Midbrain (tissue), 1 donor: ENCODE results near the gene TIMM44.

Source experiments
- DNase-seq: peaks from one replicate; lab custom pipeline; 2025; lab: John Stamatoyannopoulos, UW

TIMM44 gene

DNA sequence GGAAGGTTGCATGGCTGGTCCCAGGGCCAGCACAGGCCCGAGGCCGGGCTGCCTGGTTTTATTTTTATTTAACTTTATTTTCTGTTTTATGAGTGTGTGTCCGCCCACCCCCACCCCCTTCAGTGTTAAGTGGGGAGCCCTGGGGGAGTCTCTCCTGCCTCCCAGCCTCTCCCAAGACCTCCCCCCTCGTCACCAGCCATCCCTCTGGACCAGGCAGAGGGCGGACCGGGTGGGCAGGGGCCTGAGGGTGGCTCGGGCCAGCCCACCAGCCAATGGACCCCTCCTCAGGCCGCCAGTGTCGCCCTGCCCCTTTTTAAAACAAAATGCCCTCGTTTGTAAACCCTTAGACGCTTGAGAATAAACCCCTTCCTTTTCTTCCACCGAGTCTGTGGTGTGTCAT lies 29.4 kb downstream of the TIMM44 start:
- DNase-seq: no peak

- DNase-seq: no peak
Measured at GRCh38 chr19:7913652-7914051, 29.8 kb downstream of the TIMM44 start.

GRCh38 chr19:7912697-7913564 lies 30.5 kb downstream of the TIMM44 start:
- no peak for DNase-seq

GRCh38 chr19:7912144-7912696 lies 31.2 kb downstream of the TIMM44 start:
- no peak for DNase-seq

DNA sequence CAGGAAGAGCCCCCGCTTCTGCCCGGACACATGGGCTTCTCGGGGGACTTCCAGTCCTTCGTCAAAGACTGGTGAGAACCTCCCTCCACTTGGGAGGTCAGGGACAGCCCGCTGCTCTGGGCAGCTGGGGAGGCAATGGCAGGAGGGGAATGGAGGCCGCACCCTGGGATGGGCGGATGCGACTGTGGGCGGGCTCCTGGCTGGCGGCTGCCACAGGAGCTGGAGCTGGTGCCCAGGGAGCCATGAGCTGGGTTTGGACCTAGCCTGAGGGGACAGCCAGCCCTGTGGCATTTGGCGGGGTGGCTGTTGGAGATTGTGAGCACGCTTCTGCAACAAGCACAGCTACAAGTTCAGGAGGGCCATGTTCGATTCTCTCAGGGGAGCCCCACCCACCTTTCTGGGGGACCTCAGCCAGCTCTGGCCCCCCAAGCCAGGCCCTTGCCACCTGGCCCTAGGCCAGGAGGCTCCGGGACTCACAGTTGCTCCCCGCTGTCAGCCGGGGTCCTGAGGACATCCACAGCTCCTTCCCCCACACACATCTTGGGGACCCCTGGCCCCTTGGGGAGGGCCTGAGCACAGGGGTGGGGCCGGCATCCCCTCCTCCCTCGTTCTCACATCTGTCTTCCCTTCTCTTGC lies 31.8 kb downstream of the TIMM44 start:
- DNase-seq: no peak

DNA sequence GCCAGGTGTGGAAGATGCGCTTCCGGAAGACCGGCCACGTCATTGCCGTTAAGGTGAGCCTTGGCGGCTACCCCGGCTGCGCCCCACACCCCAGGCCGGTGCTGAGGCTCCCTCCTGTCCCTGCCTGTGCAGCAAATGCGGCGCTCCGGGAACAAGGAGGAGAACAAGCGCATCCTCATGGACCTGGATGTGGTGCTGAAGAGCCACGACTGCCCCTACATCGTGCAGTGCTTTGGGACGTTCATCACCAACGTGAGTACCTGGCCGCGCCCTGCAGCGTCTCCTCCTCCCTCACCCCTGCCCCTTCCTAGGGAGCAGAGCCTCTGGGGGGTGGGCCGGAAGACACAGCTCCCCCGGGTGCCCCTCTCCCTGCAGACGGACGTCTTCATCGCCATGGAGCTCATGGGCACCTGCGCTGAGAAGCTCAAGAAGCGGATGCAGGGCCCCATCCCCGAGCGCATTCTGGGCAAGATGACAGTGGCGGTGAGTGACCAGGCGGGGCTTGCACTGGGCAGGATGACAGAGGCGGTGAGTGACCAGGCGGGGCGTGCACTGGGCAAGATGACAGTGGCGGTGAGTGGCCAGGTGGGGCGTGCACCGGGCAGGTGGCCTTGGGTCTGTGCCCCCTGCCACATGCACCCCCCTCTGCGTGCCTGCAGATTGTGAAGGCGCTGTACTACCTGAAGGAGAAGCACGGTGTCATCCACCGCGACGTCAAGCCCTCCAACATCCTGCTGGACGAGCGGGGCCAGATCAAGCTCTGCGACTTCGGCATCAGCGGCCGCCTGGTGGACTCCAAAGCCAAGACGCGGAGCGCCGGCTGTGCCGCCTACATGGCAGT lies 32.9 kb downstream of the TIMM44 start:
- no peak for DNase-seq

DNA sequence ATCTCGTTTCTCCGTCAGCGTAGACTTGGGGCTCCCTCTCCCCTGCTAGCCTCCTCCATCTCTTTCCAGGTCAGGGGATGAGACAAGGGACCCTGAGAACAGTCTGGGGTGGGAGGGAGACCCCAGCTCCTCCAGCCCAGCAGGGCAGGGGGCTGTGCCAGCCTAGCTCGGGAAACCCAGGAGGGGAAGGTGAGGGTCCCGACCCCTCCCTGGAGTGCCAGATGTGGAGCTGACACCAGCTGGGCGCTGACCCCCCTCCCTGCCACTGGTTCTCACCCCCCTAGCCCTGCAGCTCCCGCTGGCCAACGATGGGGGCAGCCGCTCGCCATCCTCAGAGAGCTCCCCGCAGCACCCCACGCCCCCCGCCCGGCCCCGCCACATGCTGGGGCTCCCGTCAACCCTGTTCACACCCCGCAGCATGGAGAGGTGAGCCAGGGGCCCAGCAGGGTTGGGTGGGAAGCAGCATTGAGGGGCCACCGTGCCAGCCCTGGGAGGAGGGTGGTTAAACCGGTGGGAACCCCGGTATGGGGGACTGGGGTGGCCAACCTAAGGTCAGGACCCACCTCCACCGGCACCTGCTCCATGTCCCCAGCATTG lies 33.9 kb downstream of the TIMM44 start:
- DNase-seq: no peak

DNA sequence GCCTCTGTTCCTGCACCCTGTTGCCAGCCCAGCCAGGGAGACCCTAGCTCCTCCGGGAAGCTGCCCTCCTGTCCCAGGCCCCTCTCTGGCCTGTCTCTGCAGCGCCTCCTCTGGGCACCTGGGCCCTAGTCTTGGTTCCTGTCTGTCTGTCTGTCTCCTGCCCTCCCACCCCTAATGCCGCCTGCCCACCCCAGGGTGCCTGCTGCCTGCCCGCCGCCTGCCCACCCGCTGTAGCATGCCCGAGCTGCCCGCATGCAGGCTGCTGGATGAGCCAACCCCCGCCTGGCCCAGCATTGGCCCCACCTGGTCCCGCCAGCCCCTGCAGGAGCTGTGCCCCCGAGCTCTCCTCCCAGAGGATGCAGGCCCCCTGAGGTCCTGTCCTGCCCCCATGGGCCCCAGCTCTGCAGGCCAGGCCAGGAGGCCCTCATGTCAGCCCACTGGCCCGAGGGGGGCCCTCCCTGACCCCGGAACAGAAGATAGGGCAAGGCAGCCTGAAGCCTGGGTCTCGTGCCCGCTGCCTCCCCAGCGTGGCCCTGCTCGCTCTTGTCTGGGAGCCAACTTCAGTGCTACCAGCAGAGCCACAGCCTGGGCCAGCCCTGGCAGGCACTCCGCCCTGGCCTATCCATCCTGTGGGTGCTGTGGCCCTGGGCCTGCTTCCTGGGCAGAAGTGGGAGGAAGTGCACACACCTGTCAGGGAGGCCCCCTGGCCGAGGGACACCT lies 34.6 kb downstream of the TIMM44 start:
- DNase-seq: no peak

DNA sequence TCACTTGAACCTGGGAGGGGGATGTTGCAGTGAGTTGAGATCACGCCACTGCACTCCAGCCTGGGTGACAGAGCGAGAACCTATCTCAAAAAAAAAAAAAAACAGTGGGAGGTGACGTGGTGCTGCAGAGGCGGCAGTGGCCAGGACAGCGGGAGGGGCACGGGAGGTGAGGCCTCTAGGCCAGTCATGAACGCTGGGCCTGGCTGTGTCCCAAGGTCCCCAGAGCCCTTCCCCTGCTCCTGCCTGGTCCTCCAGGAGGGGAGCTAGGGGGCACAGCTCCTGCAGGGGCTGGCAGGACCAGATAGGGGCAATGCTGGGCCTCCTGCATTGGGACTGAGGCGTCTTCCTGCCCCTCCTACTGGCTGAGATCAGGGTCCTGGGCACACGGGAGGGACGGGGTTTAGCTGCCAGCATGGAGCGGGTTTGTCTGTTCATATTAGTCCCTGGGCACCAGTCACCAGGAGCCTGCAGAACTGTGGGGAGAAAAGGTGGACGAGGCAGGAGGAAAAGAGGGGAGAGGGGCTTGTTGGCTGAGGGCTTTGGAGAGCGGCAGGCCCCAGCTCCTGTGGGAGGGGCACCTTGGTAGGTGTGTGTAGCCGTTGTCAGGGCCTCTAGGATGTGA lies 35.3 kb downstream of the TIMM44 start:
- DNase-seq: no peak

DNA sequence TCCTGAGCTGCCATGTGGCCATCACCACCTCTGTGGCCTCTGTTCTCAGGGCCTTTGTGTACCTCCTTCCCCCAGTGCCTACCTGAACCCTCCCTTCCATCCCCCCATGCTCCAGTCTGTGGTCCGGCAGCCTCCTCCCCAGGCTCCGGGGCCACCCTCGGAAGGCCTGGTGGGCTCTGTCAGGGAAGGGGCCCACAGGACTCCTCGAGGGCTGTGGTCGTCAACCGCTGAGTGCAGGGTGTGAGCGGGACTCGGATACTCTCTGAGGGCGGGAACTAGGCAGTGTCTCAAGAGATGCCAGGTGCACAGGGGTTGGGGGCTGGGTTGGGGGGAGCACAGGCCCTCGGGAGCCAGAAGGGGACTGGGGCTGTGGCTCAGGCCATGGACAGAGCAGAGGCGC lies 35.9 kb downstream of the TIMM44 start:
- no peak for DNase-seq

GRCh38 chr19:7907122-7907521 lies 36.3 kb downstream of the TIMM44 start:
- DNase-seq: no peak

DNA sequence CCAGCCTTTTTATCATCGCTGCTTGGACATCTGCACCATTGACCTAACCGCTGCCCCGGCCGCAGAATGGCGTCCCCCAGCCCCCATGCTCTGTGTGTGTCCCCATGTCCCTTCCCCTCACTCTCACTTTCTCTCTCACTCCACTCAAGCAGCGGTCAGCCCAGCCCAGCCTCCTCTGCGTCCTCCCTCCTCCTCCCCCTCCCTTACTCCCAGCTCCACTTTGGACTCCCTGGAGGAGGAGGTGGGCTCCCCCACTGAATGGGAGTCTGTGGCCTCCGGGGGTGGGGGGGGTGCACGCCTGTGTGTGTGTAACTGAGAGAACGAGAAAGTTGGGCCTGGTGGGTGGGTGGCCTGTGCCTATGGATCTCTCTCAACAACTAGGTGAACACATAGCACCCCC lies 37.6 kb downstream of the TIMM44 start:
- no peak for DNase-seq

- DNase-seq: no peak
Measured at GRCh38 chr19:7905268-7905667, 38.2 kb downstream of the TIMM44 start.

GRCh38 chr19:7904074-7905020 lies 39.1 kb downstream of the TIMM44 start:
- peak; percentile 78 for DNase-seq

GRCh38 chr19:7903244-7904073 lies 40.0 kb downstream of the TIMM44 start, which contains the start of gene MAP2K7:
Gene MAP2K7, plus strand, starts transcription at chr19:7903877. Its CDS starts 68 bp downstream, at chr19:7903945.
- DNase-seq: peak; percentile 99

DNA sequence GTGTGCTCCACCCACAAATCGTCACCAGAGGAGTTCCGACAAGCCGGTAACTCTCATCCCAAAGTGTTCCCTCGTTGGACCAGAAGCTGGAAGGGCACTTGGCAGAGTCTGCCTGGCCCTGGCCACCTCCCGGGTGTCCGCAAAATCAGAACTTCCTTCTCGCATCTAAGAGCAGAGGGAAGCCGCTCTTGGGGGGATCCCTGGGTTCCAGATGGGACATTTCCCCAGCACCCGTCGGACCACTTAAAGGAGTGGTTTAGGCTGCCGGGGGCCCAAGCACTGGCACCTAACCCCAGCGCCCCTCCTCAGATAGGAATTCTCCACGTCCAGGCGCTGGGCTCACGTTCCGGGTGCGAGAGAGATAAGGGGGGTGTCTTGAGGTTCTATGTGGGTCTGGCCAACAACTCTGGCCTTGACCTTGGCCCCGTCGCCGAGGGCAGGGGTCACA lies 40.6 kb downstream of the TIMM44 start:
- DNase-seq: no peak

GRCh38 chr19:7901337-7901736 lies 42.1 kb downstream of the TIMM44 start:
- no peak for DNase-seq

- DNase-seq: no peak
Measured at GRCh38 chr19:7900931-7901330, 42.5 kb downstream of the TIMM44 start.
